ENCODE results near the gene PPP1R2B. TPM values are rescaled to one million over a fixed set of nuclear protein-coding genes. Genes with fewer than 3 reads are reported as not detected.

Gene PPP1R2B
- total RNA-seq (2022; extraction: Qiagen RNA extraction): 0.07 to 0.14 TPM (median 0.10 TPM) in 5 replicates

GRCh38 chr5:156850206-156850751 lies at the start of gene PPP1R2B:
TSS of gene PPP1R2B (plus strand) at chr5:156850295. CDS start at chr5:156850563, 268 bp downstream.

Other genes starting within 250 kb of the PPP1R2B start
- 0.70 to 1.4 TPM (median 1.1 TPM) in 5 replicates for gene TIMD4, start 112.9 kb downstream of the PPP1R2B start, total RNA-seq (2022; extraction: Qiagen RNA extraction)
- gene HAVCR1, start 208.8 kb downstream of the PPP1R2B start, total RNA-seq (2022; extraction: Qiagen RNA extraction): 25.5 to 50.1 TPM (median 31.2 TPM) in 5 replicates